Hepatic stellate cell (primary cell): Measurements from ENCODE around the gene TMEM273.
A peak's percentile ranks its signal among the peaks of the same experiment; 100 is the strongest.
"Not testable (repeated sequence)": the region's sequence is repeated elsewhere in the genome, so short reads cannot be mapped to it uniquely, and the experiment has no call there.

ENCODE experiments used
- DNase-seq: peaks from one replicate; pipeline ENCODE4 v3.0.0; 2011; ENCODE audit warnings: low spot score

TMEM273 gene

DNA sequence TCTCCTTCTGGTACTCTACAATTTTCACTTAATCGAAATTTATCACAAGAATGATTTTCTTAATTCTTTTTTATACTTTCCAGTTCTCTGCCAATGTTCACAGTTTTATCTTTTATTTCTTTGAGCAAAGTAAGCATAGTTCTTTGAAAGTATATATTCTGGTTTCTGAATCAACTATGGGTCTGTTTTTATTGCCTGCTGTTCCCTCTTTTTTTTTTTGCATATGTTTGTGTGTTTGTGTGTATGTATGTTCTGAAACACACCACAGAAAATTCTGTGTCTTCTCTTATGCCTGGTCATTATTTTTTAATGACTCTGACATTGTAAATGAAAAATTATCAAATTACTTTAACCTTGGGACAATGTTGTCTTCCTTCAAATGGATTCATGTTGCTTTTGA is 15.9 kb upstream of the TMEM273 start:
- DNase-seq: no peak

GRCh38 chr10:49202266-49202665 is 14.1 kb upstream of the TMEM273 start:
- DNase-seq: no peak

DNA sequence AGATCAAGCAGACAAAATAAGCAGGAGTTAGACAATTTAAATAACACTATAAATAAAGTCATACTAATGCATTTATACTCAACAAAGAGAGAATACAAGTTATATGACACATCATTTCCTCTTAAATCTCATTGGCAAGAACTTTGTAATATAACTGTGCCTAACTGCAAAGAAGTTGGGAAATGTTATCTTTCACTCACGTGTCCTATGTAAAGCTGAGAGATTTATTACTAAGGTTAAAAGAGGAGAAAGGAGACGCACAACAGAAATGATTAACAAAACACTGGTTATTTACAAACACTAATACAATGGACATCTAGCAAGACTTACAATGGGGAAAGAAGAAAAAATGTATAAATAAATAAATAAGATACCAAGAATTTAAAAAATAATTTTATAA is 12.7 kb upstream of the TMEM273 start:
- no peak for DNase-seq

DNA sequence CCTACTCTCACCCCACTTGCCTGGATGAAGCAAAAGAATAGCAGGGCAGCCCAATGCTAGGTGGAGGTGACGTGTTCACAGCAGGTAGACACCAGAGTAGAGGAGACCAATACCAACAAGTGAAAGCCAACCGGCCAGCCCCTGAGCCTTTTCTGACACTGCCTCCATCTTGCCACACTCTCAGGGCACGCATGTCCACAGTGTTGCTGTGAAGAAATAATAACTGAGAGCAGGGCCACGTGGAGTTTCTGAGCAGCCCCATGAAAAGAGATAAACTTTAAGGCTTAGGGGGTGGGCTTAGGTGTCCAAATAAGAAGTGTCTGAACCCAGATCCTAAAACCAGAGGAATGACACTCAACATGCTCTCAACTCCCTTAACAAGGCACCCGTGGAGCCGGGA is 9.0 kb upstream of the TMEM273 start:
- no peak for DNase-seq

- not testable (repeated sequence) for DNase-seq
Measured at GRCh38 chr10:49195864-49196263, 7.7 kb upstream of the TMEM273 start.

DNA sequence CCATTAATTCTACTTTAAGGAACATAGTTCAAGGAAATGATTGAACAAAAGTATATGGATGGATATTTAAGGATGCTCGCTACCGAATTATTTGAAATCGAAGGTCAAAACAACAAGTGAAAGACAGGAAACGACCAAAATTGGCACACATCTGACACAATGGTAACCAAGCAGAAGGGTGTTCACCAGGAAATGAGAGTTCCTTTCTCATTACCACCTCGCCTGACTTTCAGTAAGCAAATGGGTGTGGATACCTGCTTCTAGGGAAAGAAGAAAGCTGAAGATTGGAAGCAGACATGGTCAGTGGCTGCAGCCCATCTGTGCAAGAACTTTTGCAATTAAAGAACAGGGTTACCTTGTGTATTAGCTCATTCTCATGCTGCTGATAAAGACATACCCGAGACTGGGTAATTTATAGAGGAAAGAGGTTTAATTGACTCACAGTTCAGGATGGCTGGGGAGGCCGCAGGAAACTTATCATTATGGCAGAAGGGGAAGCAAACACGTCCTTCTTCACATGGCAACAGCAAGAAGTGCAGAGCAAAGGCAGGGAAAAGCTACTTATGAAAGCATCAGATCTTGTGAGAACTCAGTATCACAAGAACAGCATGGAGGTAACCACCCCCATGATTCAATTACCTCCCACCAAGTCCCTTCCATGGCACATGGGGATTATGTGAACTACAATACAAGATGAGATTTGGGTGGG is 6.2 kb upstream of the TMEM273 start:
- DNase-seq: no peak

DNA sequence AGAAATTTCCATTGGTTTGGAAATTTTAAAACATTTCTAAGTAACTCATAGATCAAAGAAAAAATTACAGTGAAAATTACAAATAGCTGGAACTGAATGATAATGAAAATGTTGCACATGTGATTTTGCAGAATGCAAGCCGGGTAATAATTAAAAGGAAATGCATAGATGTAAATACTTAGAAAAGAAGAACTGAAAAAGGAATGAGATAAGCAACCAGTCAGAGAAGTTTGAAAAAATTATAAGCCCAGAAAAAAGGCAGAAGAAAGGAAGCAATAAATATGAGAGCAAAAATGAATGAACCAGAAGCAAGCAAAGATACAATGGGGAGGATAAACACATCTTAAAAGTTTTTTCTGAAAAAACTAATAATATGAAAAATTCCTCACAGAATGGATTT is 3.2 kb upstream of the TMEM273 start:
- DNase-seq: no peak

DNA sequence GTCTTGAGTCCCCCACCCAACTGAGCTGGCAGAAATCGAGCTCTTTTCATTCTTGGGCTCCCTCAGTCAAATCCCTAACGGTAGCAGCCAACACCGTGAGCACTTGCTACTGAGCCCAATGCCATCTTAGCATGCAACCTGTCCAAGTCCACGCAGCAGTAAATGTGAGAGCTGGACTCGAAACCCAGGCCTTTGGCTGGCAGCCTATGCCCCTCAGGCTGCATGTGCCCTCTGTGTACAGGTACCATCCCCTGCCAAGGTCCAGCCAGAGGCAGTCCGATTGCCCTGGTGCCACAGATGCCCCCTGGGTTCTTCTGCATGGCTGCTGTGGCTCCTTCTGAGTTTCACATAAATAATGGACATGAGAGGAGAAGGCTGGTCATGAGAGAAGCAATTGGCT is 1.2 kb upstream of the TMEM273 start:
- no peak for DNase-seq

- no peak for DNase-seq
Measured at GRCh38 chr10:49187044-49187484, 1.1 kb downstream of the TMEM273 start.

GRCh38 chr10:49186613-49187012 is 1.6 kb downstream of the TMEM273 start:
- no peak for DNase-seq

DNA sequence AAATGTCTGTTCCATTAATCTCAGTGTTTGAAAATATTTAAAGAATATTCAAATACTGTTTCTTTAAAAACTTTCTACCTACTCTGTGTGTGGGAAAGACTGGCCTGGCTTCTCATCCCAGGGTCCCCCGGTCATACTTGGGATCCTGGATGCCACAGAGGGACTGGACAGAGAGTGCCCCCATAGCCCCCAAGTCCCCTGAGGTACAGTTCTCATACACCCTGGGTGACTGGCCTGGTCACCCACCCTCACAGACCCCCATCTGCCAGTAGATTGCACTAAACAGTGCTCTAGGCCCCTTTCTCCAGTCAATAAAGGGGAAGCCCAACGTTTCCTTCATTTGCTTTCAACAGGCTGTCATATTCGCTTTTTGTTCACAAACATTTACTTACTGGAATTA is 3.0 kb downstream of the TMEM273 start:
- DNase-seq: no peak

GRCh38 chr10:49184642-49185111 is 3.5 kb downstream of the TMEM273 start:
- DNase-seq: no peak

DNA sequence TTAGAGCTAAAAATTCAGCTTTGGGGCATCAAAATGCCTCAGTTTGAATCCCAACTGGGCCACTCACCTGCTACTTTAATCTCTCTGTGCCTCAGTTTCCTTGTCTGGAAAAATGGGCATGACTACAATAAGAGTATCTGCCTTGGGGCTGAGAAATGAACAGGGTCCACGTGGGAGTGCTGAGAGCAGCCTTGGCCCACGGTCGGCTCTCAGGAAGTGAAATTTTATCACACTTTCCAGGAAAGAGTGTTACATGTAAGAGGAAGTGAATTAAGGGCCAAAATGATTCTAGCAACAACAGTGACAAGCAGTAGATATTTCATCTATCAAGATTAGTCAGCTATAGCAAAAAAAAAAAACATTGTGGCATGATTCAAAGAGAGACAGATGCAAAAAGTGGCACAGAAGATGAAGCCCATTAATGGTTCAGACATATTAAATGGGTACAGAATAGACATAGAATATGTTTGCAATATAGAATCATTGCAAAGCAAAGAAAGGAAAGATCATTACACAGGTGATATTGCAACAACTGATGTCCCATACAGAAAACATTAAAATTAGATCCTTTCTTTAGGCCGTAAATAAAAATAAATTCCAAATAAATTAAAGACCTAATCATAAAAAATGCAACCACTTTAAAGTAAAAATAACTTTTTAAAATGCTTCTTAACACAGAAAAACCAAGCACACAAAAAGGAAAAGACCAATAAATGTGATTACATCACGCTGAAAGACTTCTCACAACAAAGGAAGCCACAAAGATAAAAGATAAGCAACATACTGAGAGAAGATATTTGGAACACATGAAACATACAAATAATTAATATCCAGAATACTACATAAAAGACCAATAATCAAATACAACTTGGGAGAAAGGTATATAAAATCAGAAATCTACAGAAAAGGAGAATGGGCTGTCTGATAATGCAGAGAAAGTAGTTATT is 4.3 kb downstream of the TMEM273 start:
- no peak for DNase-seq

DNA sequence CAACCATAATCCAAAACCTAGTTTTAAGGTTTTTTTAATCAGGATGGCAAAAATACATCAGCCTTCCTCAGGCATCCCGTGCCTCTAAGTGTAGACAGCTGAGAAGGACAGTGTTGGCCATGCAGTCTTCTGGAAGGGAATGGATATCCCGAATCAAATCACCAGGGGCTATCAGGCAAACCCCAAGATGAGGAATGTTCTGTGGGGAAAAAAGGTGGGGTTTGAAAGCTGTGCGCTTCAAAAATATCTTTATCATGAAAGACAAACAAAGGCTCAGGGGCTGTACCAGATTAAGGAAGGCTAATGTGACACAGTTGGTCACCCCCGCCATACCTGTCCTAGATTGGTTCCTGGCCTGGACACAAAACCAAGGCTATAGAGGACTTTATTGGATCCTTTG is 5.4 kb downstream of the TMEM273 start:
- DNase-seq: no peak

DNA sequence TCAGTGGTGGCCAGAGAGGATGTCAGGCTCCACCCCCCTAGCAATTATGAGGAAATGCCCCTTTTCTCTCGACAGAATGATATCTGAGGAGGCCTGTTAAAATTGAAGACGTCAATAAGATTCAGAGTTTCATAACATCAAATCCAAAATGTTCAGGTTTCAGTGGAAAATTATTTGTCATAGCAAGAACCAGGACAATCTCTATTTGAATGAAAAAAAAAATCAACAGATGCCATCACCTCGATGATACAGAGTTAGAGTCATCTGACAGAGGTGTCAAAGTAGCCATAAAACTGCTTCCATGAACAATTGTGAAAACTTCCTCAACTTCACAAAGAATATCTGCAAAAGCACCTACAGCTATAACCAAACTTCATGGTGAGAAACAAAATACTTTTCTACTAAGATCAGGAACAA is 7.7 kb downstream of the TMEM273 start:
- DNase-seq: no peak

DNA sequence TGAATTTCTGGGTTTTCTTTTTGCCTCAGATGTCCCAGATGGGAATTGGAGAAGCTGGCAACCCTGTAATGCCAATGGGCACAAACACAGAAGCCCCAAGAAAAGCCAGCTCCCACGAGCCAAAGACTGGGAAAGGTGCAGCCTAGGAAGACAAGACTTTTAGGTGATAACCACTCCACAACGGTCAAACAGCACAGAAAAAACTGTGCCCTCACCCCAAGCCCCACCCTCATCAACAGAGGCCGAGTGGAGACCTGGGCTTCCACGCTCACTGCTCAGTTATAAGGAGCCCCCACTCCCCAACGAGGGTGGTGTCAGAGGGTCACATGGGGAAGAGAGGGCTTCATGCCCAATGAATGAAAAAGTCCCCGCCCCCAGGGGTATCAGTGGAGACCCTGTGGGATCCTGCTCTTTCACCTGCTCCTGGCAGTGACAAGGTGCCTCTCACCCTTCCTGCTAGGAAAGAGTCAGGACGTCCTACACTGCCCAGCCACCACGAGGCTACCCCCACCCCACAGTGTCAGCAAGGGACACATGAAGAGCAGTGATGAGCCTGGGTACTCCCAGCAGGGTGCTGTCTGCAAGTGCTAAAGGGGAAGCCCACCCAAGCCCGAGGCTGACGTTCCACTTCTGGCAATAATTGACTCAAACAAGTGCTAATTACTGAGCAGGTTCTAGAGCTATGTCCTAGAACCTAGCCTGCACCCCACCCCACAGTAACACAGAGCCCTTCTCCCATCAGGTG is 8.3 kb downstream of the TMEM273 start:
- no peak for DNase-seq

GRCh38 chr10:49178489-49179471 is 9.4 kb downstream of the TMEM273 start:
- DNase-seq: no peak

DNA sequence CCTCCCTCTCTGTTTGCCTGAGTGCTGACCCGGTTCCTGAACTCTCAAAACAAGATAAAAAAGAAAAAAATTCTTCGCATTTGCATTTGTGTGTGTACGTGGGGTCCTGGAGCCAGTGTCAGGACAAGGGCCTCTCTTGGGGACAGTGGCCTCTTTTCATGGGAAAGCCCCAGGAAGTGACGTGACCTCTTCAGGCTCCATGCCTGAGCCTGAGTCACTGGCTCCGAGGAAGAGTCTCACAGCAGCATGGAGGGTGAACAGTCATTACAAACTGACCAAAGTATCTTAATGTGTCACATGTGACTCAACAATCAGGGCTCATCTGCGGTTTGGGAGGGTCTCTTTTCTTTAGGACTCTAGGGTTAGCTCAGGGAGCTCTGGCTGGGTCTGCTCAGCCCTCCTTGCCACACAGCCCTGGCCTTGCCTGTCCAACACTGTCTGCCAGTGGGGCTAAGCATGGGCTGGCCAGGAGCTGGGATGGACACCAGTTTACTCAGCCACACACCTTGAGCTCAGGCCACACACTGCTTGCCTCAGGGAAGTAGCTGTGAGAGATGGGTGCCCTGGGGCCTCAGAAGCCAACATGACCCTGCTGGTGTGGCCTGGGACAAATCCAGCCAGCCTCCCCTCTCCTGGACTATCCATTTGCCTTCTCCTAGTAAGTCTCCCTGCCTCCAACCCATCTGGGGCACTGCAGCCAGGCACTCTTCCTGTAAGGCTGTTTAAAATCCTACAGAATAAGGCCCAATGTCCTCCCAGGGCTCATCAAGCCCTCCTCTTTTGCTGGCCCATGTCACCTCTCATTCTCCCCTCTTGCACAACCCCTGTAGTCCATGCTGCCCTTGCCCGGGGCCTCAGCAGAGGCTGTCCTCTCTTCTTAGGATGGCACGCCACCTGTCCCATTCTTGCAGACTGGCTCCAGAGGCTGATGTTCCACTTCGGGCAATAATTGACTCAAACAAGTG is 10.5 kb downstream of the TMEM273 start:
- peak; percentile 88 for DNase-seq

DNA sequence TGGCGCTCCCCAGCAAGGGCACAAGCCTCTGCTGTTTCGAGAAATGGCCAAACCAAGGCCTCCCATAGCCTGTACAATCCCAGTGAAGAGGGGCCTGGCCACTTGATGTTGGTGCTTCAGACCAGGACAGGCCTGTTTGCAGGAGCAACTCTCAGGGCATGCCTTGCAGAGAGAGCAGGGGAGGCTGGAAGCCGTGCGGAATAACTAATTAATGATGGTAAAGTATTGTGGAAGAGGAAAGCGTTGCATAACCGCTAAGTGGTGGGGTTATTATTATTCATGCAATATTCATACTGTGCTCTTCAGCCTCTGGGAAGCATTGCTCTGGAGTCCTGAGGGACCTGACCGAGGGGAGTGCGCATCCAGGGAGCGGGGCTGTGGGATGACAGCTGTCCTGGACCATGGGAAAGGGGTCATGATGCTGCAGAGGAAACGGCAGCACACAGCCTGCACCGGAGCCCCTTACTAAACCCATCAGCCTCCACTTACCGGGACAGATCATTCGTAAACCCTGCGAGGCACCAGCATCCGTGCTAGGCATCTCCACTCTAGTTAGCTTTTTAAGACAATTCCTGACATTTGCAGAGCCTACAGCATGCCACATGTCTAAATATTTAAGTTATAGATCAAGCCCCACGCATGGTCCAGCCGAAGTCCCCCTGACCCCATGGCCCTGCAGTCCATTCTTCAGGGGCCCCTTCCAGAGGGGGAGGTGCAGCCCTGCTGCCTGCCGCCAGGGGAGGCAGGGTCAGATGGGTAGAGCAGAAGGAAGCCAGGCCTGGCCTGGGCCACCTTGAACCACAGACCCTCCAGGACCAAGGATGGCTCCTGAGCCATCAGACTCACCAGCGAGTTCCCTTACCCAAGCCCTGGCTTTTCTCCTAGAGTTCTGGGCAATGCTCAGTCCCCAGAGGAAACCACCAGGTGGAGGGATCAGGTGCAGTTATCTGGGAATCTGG is 11.6 kb downstream of the TMEM273 start:
- DNase-seq: no peak
